HG02852 (cell line): ENCODE measurements around the gene PDCD4.
"Not testable (repeated sequence)": the region's sequence is repeated elsewhere in the genome, so short reads cannot be mapped to it uniquely, and the experiment has no call there.

Experiments used
- ATAC-seq: cut with Tn5 transposase; IDR thresholded peaks from one replicate; pipeline ENCODE4 v1.9.1; 2021; ENCODE audit warnings: mild to moderate bottlenecking, moderate library complexity; ENCODE audit not compliant: unreplicated experiment

PDCD4 gene

GRCh38 chr10:110880012-110880411 is 8.3 kb downstream of the PDCD4 start:
- no peak for ATAC-seq

- no peak for ATAC-seq
Measured at GRCh38 chr10:110881247-110881646, 9.5 kb downstream of the PDCD4 start.

- ATAC-seq: no peak
Measured at GRCh38 chr10:110881905-110882304, 10.2 kb downstream of the PDCD4 start.

- ATAC-seq: no peak
Measured at GRCh38 chr10:110883924-110884323, 12.2 kb downstream of the PDCD4 start.

- ATAC-seq: no peak
Measured at GRCh38 chr10:110885932-110886674, 14.4 kb downstream of the PDCD4 start.

- ATAC-seq: no peak
Measured at GRCh38 chr10:110887560-110887959, 15.8 kb downstream of the PDCD4 start.

- ATAC-seq: no peak
Measured at GRCh38 chr10:110892602-110893288, 21.0 kb downstream of the PDCD4 start.

GRCh38 chr10:110893559-110894179 is 21.9 kb downstream of the PDCD4 start:
- no peak for ATAC-seq

- ATAC-seq: no peak
Measured at GRCh38 chr10:110897184-110897583, 25.5 kb downstream of the PDCD4 start.

- no peak for ATAC-seq
Measured at GRCh38 chr10:110898391-110898790, 26.7 kb downstream of the PDCD4 start.

GRCh38 chr10:110900983-110901382 is 29.3 kb downstream of the PDCD4 start:
- no peak for ATAC-seq

GRCh38 chr10:110901954-110902819 is 30.5 kb downstream of the PDCD4 start:
- ATAC-seq: no peak

- peak; percentile 71 for ATAC-seq
Measured at GRCh38 chr10:110903280-110904278, 31.9 kb downstream of the PDCD4 start.

- ATAC-seq: no peak
Measured at GRCh38 chr10:110910138-110910537, 38.4 kb downstream of the PDCD4 start.

- ATAC-seq: no peak
Measured at GRCh38 chr10:110912374-110912773, 40.6 kb downstream of the PDCD4 start.

GRCh38 chr10:110914431-110914830 is 42.7 kb downstream of the PDCD4 start:
- no peak for ATAC-seq

GRCh38 chr10:110915035-110915434 is 43.3 kb downstream of the PDCD4 start:
- ATAC-seq: no peak

- not testable (repeated sequence) for ATAC-seq
Measured at GRCh38 chr10:110915600-110915999, 43.9 kb downstream of the PDCD4 start.

GRCh38 chr10:110916554-110917346 is 45.0 kb downstream of the PDCD4 start:
- no peak for ATAC-seq
